ENCODE results near the gene KLF9. TPM values are rescaled to one million over a fixed set of nuclear protein-coding genes. Genes with fewer than 3 reads are reported as not detected.

The KLF9 gene
- polyA plus RNA-seq, 1 of the 3 experiments (the other 2 are of a cell fraction), result 5.8 TPM

- 88% methylated on average over 4 of the region's 4 CpGs for WGBS (ENCODE audit: low lambda C conversion rate)
Observed at GRCh38 chr9:70403618-70404025, 10.8 kb downstream of the KLF9 start.

More at GRCh38 chr9:70403618-70404025, 10.8 kb downstream of the KLF9 start:
- Histone ChIP-seq H3K4me2 (no peak overlapping the region), H3K27ac (ENCODE audit: low read depth in 2 of 2, low read length in 1 of 2) (no peak overlapping the region), H2AFZ (ENCODE audit: low read depth) (no peak overlapping the region), H3K9me2 (no peaks in the 10 kb centered on the region), H3K27me3 (ENCODE audit: insufficient read depth) (no peaks in the 10 kb centered on the region), H3K4me3 (ENCODE audit: low read depth in 2 of 2, low read length in 1 of 2) (no peak overlapping the region), H3K4me1 (ENCODE audit: control insufficient read depth in 1 of 2, insufficient read depth in 2 of 2, low read depth in 1 of 2, low read length in 1 of 2) (peaks cover 14 to 24% of the 10 kb centered on the region in 2 experiments; a peak in 3 of 4 replicates), H3K79me2 (ENCODE audit: insufficient read depth) (peaks cover 73% of the 10 kb centered on the region), H4K20me1 (ENCODE audit: insufficient read depth) (peaks cover 51% of the 10 kb centered on the region; the same call in 1 of the 2 replicates), H3K9ac (no peak overlapping the region), H3F3A (replicated peaks; ENCODE audit: insufficient read depth) (no peaks in the 10 kb centered on the region), H3K36me3 (replicated peaks in 1 of 2; ENCODE audit: control insufficient read depth in 1 of 2, insufficient read depth in 2 of 2, low read length in 1 of 2) (peaks cover 0 to 3% of the 10 kb centered on the region in 2 experiments), H3K9me3 (no peaks in the 10 kb centered on the region)
- ChIA-PET CTCF (interaction anchor here (1.1 kb wide), 1 partner anchor 8 kb away, joined by 3 read pairs; no protein-coding TSS in a partner anchor), POLR2A (no interaction called here)
- no peak for DNase-seq
- TF ChIP-seq FOXM1 (IDR thresholded peaks at IDR 0.05; ENCODE audit: low read depth) (no peak), SIN3A (IDR thresholded peaks at IDR 0.05; ENCODE audit: borderline replicate concordance, low read depth, low read length) (no peak), CTCF (IDR thresholded peaks at IDR 0.05) (no peak), MXI1 (IDR thresholded peaks at IDR 0.05; ENCODE audit: low read depth, low read length) (no peak), GABPA (IDR thresholded peaks at IDR 0.05; ENCODE audit: low read depth) (no peak), REST (IDR thresholded peaks at IDR 0.05; ENCODE audit: low read depth, low read length) (no peak), TCF12 (IDR thresholded peaks at IDR 0.05) (no peak), USF2 (IDR thresholded peaks at IDR 0.05; ENCODE audit: borderline replicate concordance, low read depth, low read length) (no peak), CHD2 (IDR thresholded peaks at IDR 0.05; ENCODE audit: low read length, partially characterized antibody) (no peak), NFIC (IDR thresholded peaks at IDR 0.05; ENCODE audit: borderline replicate concordance) (no peak), TAF1 (IDR thresholded peaks at IDR 0.05; ENCODE audit: borderline replicate concordance, low read depth, low read length) (no peak), RCOR1 (IDR thresholded peaks at IDR 0.05; ENCODE audit: low read length) (no peak), RAD21 (IDR thresholded peaks at IDR 0.05; ENCODE audit: low read length) (no peak), USF1 (IDR thresholded peaks at IDR 0.05; ENCODE audit: borderline replicate concordance, low read depth) (no peak), MAX (IDR thresholded peaks at IDR 0.05; ENCODE audit: low read depth) (no peak), GATA2 (CRISPR knock-in tag; IDR thresholded peaks at IDR 0.05) (no peak), FOSL2 (IDR thresholded peaks at IDR 0.05; ENCODE audit: borderline replicate concordance, low read depth) (no peak), SMC3 (IDR thresholded peaks at IDR 0.05; ENCODE audit: low read depth, low read length) (no peak), PBX3 (IDR thresholded peaks at IDR 0.05) (no peak)
